NCI-H748 (cell line): ENCODE measurements around the gene DYNC1LI2.
"Not testable (repeated sequence)": the region's sequence is repeated elsewhere in the genome, so short reads cannot be mapped to it uniquely, and the experiment has no call there.

Experiments
- DNase-seq: peaks from one replicate; lab custom pipeline; 2025; ENCODE audit not compliant: unreplicated experiment; lab: John Stamatoyannopoulos, UW

DYNC1LI2 gene

DNA sequence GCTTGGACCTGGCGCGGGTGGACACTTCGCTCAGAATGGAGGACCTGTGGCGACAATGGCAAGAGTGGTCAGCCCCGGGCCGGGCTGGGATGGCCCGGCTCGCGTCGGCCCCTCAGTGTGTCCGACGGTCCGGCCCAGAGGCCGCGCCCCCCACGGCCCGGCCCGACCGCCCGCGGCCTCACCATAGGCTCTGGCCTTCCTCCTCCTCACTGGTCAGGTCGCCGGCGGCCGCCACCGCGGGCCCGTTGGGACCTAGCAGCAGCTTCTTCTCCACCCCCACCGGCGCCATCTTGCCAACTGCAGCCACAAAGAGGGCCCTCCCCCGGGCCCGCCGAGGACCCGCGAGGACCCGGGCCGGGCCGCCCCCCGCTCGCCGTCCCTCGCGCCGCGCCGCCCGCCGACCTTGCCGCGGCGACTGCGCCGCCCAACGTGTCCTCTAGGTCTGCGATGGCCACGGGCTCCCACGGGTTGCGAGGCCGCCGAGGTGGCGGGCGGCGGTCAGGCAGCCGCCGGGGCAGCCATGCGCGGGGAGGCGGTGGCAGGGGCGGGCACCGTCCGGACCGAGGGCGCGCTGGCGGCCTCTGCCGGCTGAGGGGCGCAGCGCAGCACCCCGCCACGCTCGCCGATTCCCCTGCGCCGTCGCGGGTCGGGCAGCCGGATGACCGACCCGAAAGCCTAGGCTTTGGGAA, at the start of gene DYNC1LI2:
Gene DYNC1LI2, minus strand, starts transcription at position 307 of the 689 bp plus-strand sequence. Its CDS starts 18 bp downstream, at position 289.
- peak; percentile 67 for DNase-seq

DNA sequence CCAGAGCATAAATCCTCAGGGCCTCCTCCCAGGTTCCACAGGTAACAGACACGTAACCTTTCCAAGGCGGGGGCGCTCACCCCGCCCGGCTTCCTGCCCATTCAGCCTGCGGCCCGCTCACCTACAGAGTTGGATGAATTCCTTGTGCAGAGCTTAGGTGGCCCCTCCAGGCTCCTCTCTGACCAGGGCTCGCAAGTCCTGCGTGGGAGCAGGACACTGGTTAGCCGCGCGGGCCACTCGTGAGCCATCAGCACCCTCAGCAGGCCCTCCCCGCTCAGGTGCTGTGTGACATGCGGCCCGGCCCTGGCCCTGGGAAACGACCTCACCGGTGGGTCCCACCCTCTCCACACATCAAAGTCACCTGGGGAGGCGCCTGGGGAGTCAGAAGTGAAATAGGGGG, 49.4 kb upstream of the DYNC1LI2 start:
- no peak for DNase-seq

DNA sequence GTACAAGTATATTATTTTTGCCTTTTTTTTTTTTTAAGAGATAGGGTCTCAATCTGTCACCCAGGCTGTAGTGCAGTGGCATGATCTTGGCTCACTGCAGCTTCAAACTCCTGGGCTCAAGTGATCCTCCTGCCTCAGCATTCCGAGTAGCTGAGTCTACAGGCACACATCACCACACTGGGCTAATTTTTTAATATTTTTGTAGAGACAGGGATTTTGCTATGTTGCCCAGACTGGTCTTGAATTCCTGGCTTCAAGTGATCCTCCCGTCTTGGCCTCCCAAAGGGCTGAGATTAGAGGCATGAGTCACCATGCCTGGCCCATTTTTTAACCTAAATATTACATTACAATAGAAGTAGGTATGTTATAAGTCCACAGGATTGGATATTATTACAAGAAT, 46.8 kb upstream of the DYNC1LI2 start:
- DNase-seq: no peak

GRCh38 chr16:66793984-66794383, 42.6 kb upstream of the DYNC1LI2 start:
- DNase-seq: not testable (repeated sequence)

- no peak for DNase-seq
Observed at GRCh38 chr16:66790130-66790733, 38.8 kb upstream of the DYNC1LI2 start.

DNA sequence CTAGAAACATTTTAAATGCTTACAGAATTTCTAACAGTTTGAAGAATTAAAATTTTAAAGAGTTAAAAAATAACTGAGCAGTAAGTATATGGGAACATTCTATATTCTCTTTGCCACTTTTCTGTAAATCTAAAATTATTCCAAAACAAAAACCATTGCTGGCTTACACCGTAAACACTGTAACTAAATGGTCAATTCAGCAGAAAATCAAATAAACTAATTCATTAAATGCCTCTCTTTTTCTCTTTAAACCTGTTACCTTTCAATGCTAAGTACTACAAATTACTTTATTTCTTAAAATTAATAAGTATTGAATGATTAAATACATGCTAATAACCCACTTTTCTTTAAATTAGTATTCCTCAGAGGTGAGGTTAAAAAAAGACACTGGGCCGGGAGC, 36.0 kb upstream of the DYNC1LI2 start:
- no peak for DNase-seq

DNA sequence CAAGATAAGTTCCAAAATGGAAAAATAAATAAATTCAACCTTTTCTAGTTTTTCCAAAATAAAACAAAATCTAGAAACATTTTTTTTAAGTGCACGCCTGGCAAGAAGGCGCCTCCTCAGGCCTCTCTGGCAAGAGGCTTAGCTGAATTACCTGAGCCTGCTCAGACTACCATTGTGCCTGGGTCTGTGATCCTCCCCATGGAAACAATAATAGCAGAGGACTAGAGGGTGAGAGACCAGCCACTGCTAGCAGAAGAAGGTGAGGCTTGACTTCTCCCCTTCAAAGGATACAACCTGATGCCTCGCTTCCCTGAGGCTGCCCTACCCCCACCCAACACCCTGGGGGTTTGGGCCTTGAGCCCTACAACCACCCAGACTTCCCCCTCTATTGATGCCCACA, 35.1 kb upstream of the DYNC1LI2 start:
- no peak for DNase-seq

- DNase-seq: no peak
Observed at GRCh38 chr16:66776457-66776856, 25.0 kb upstream of the DYNC1LI2 start.

- DNase-seq: no peak
Observed at GRCh38 chr16:66774981-66775380, 23.6 kb upstream of the DYNC1LI2 start.

- DNase-seq: no peak
Observed at GRCh38 chr16:66758086-66758485, 6.7 kb upstream of the DYNC1LI2 start.

GRCh38 chr16:66754819-66755218, 3.4 kb upstream of the DYNC1LI2 start:
- no peak for DNase-seq

GRCh38 chr16:66754211-66754610, 2.8 kb upstream of the DYNC1LI2 start:
- no peak for DNase-seq

DNA sequence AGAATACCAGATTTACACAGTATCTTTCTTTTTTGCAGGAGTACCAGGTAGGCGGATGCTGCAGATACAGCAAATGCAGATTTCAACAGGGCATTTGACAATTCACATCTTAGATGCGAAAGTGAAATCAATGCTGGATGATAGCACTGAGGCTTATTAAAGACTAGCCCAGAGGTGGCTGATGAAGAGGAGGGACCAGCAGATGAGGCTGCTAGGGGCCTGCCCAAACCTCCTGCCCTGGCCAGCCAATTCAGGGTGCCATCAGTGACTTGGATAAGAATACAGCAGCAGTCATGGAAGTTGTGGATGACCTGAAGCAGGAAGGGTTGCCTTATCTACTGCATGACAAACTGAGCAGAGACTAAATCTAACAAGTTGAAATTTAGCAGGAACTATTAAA, 1.5 kb upstream of the DYNC1LI2 start:
- no peak for DNase-seq

DNA sequence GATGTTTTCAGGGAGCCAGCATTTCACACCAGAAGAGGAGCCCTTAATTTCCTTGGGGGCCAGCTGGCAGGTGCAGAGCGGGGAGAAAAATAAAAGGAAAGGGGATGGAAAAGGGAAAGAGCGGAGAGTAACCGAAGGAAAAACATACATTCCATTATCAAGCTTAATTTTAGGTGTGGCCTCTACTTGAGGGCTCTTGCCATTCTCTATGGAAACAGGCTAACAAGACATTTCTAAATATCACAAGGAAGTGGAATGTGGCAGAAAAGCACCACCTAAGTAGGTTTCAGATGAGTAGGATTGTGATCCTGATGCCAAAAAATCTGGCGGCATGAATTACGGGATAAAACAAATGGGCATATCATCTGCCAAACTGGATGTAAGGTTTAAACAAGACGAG, 970 bp upstream of the DYNC1LI2 start:
- DNase-seq: no peak

GRCh38 chr16:66751992-66752322, 548 bp upstream of the DYNC1LI2 start:
- no peak for DNase-seq

- peak; percentile 32 for DNase-seq
Observed at GRCh38 chr16:66751053-66751302, 431 bp downstream of the DYNC1LI2 start.

DNA sequence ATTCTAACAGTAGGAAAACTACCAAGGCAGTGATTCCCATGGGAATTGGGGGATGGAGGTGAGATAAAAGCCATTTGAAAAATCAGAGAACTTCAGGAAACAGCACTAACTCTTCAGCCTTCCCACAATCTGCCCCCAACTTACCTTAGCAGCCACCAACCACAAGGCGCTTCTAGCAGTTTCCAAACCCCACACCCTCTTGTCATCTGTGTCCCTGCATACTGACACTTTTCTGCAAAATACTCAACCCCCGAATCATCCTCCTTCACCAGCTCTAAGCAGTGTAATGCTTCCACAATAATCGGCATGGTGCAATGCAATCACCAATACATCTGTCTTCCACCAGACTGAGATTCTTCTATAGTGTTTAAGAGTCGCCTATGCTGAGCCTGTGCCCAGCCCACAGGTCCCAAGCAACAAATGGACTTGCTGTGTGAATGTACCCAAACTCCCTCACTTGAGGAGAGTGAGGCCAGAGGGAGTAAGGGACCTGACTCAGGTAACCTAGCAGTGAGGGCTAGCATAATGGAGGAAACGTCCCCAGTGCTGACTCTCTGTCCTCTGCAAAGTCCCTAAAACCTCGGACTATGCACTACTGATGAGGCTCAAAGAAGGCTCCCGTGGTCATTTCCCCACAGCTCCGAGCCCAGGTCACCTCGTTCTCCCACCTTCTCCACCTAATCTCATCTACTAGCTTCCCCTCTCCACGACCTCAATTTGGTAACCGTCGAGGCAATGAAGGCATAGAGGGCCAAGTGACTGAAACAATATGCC, 943 bp downstream of the DYNC1LI2 start:
- no peak for DNase-seq

DNA sequence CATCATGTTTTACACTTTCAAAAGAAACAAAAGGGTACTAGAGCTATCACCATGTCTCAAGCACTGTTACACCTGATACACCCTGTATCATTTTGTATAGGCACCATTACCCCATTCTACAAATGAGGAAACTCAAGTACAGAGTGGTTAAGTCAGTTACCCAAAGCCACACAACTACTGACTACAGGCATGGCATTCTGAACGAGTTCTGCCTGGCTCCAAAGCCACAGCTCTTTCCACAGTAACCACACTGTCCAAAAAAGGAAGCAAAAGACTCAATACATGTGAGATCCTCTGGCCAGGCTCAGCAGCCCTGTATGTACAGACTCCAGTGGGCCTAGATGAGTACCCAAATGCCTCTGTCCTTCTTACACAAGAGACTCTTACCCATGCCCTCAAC, 4.7 kb downstream of the DYNC1LI2 start:
- DNase-seq: no peak

DNA sequence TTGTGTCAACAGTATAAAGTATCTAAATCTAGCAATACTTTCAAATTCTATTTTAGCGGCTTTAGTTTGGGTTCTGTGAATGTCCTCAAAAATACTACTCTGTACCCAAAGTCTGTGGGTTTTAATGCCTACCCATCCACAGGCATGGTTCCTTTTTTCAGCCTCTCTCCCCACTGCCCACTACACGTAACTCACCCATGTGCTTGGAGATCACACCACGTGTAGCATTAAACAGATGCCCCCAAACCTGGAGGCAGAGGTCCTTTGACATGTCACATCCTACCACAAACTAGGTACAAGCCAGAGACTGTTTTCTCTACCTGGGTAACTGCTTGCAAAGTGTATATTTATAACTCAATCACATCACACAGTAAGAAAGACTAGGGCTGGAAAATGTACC, 5.4 kb downstream of the DYNC1LI2 start:
- no peak for DNase-seq

DNA sequence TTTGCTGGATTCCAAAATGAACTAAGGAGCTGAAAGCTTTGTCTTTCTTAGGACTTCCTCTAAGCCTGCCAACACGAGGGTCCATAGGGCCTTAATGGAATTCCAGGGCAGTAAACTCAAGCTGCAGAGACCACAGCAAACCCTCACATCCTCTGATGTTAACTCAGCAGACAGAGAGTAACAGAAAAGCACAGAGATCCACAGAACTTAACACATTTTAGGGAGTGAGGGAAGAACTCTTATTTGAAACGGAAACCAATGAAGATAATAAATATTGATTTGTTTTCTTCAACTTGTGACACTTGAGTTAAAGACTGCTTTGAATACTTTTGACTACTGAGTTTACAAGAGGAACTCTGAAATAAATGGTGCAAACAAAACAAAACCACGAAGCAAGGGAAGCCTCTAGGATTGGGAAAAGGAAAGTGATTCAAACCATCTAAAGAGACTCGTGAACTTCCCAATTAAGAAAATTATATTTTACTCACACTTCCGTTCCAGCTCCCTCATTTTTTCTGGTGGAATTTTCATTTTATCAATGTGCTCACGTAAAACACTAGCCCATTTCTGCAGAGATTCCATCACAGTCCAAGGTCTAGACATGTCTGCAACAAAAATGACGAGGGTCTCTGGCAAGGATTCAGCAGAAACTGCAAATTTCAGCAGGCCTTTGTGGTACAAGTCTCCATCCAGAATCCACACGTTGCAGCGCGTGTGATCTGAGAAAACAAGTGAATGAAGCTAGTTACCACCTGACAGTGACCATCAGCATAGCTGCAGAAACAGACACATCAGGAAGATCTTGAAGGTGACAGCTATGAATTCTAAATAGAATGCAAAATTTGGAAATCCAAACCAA, 9.2 kb downstream of the DYNC1LI2 start:
- no peak for DNase-seq

DNA sequence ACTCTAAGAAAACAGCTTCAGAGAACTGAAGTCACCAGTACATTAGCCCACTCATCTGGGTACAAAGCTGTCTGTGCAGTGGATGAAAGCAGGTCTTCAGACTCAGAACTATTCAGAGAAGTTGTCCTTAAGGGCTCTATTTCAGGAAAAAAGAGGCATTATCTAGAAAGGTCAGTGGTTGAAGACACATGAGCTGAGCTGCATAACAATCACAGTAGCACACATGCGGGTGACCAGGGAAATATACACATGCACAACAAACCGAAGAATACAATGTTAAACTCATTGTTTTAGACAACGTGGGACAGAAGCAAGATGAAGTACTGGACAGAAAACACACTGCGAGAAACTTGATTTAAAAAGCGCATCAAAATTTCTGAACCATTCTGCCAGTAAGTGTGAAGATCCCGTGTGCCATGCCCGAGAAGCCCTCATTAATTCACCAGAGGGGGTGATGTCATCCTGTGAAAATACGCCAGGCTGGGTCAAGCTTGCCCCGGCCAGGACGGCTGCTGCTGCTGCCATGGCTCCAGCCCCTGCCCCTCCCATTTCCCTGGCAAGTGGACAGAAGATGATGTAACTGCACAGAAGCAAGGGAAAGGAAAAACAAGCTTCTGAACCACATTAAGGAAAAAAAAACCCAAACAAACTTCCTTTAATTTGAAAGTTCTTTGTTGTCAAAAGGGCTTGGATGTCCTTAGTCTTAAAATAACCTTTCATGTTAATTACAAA, 10.1 kb downstream of the DYNC1LI2 start:
- DNase-seq: no peak
